GM04503 (cell line): ENCODE measurements around the gene RING1.

Experiments used
- DNase-seq: peaks from one replicate; pipeline ENCODE4 v3.0.0-alpha.2; 2012; ENCODE audit warnings: low read depth

Gene RING1

GRCh38 chr6:33247977-33248642 lies 39.8 kb downstream of the RING1 start:
- peak; percentile 35 for DNase-seq

- DNase-seq: no peak
These were observed 40.3 kb downstream of the RING1 start for GRCh38 chr6:33248643-33248931.

GRCh38 chr6:33248932-33249731 lies 40.8 kb downstream of the RING1 start:
- DNase-seq: peak; percentile 98

- peak; percentile 75 for DNase-seq
These were observed 41.7 kb downstream of the RING1 start for GRCh38 chr6:33249732-33250630.

GRCh38 chr6:33250731-33251130 lies 42.4 kb downstream of the RING1 start:
- DNase-seq: no peak

GRCh38 chr6:33251395-33252012 lies 43.2 kb downstream of the RING1 start:
- no peak for DNase-seq

- no peak for DNase-seq
These were observed 44.5 kb downstream of the RING1 start for GRCh38 chr6:33252759-33253158.

GRCh38 chr6:33254591-33254990 lies 46.3 kb downstream of the RING1 start:
- DNase-seq: no peak

GRCh38 chr6:33259032-33259431 lies 50.7 kb downstream of the RING1 start:
- no peak for DNase-seq
